Esophagus squamous epithelium (tissue), 5 donors: Measurements from ENCODE around the gene ST6GALNAC3. TPM values are rescaled to one million over a fixed set of nuclear protein-coding genes. Genes with fewer than 3 reads are reported as not detected.

ENCODE experiments used
- DNase-seq: peaks from one replicate; lab custom pipeline; 2025; lab: John Stamatoyannopoulos, UW
- H3K27ac ChIP-seq, 4 donors: fragments of 200-600 bp; sonication (generic); one replicate each; pipeline ENCODE4 v1.5.1; 2016 to 2019; ENCODE audit warnings: mild to moderate bottlenecking in 1 of 4
- H3K27me3 ChIP-seq, 4 donors: fragments of 200-600 bp; sonication (generic); 1 replicate in 3 of 4; 2 replicates in 1 of 4; pipeline versions ENCODE4 v1.5.1 to v1.6.0; 2017 to 2021; ENCODE audit warnings: antibody characterized with exemption in 1 of 4
- H3K36me3 ChIP-seq, 3 donors: fragments of 200-600 bp; sonication (generic); one replicate each; pipeline ENCODE4 v1.5.1; 2016 to 2019
- H3K4me1 ChIP-seq, 3 donors: fragments of 200-600 bp; sonication (generic); one replicate each; pipeline ENCODE4 v1.5.1; 2017 to 2019
- H3K4me3 ChIP-seq, 4 donors: fragments of 200-600 bp; sonication (generic); 1 replicate in 3 of 4; 2 replicates in 1 of 4; pipeline ENCODE4 v1.5.1; 2016 to 2019; ENCODE audit warnings: mild to moderate bottlenecking in 2 of 4, moderate library complexity in 1 of 4
- H3K9me3 ChIP-seq, 3 donors: fragments of 200-600 bp; sonication (generic); one replicate each; pipeline ENCODE4 v1.5.1; 2016 to 2019
- CTCF ChIP-seq, 6 experiments: fragments of 450-650 bp in 4 of 6; fragments of 200-600 bp in 2 of 6; sonication (generic) in 2 of 6; IDR thresholded peaks; one replicate each; pipeline ENCODE4 v1.5.1; 2016 to 2019; ENCODE audit warnings: antibody characterized with exemption in 6 of 6, mild to moderate bottlenecking in 4 of 6, moderate library complexity in 4 of 6
- POLR2A ChIP-seq, 4 donors: fragments of 450-650 bp; IDR thresholded peaks; one replicate each; pipeline ENCODE4 v1.6.1; 2017; ENCODE audit warnings: antibody characterized with exemption in 4 of 4, mild to moderate bottlenecking in 4 of 4, moderate library complexity in 3 of 4
- WGBS, 2 donors: methylation state at CpG; one replicate each; pipeline ENCODE4 v1.1.5; 2018; 5-methylcytosine and 5-hydroxymethylcytosine counted together
- intact Hi-C: fragments of 100-400 bp; cut with DNase I; formaldehyde crosslinking; loops from one replicate; pipeline ENCODE4 v1.15.0; 2022
- total RNA-seq, 4 donors: library from RNA; depleted of rRNA; stranded (reverse); fragments of >200 nt; gene quantifications; one replicate each; pipeline ENCODE4 v1.1.0, GENCODE V29; 2016
- donor health status: DM: yes; HTN: yes; CAD: no.

ST6GALNAC3 gene
- total RNA-seq, 4 donors from 2014 or later: 0.27 to 4.3 (median 2.2) TPM

DNA sequence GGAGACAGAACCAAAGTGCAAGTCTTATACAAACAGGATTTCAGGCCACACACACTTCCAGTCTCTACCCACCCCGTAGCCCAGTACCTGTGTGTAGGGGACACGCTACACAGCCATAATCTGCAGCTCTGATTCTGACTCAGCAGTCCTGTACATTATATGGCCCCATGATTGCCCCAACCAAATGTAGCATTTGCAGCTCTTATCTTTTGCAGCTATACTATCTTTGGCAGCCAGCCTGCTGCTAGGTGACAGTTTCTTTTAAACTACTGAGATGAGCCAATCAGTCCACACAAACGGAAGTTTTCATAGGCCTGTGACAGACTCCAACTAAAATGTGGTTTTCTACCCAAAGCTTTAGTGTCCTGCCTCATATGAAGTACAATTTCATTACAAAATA lies 533.2 kb downstream of the ST6GALNAC3 start:
- H3K9me3 ChIP-seq: no peaks in the 10 kb centered on the region
- intact Hi-C loops: no loop called here
- no peak for DNase-seq
- H3K27ac ChIP-seq: no peak overlapping the region
- H3K36me3 ChIP-seq: no peaks in the 10 kb centered on the region
- H3K4me1 ChIP-seq: no peaks in the 10 kb centered on the region
- TF ChIP-seq CTCF (IDR thresholded peaks at IDR 0.05) (no peak), POLR2A (IDR thresholded peaks at IDR 0.05) (no peak)
- H3K4me3 ChIP-seq: no peak overlapping the region
- 66 to 75% methylated on average over 3 of the region's 3 CpGs for WGBS, 2 donors
- H3K27me3 ChIP-seq: no peaks in the 10 kb centered on the region

DNA sequence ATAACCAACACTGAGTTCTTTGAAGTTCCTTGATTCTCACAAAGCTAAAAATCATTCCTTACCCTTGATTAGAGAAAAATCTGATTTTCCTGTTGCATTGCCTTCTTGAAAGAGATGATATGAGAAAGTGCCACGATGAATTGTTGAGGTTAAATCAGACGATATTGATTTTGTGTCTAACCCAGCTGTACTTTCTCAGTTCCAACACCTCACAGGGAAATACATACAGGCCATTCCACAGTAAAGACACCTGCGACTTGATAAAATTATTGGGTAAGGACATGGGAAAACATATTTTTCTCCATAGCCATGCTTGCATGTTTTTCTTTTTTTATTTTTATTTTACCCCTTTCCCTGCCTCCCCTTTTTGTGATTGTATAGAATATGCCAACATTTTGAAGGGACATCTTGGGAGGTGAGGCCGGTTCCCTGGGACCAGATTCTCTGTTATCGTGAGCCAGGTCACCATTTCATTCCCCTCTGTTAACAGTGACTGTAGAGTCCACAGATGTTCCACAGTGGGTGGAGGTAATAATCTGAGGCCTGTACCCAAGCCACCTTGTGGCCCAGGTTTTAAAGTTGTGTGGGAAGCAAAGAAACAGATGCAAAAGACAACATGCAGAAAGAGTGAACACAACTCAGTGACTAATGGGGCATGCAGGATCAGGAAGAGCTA lies 537.4 kb downstream of the ST6GALNAC3 start:
- no peaks in the 10 kb centered on the region for H3K4me1 ChIP-seq
- TF ChIP-seq POLR2A (IDR thresholded peaks at IDR 0.05) (no peak), CTCF (IDR thresholded peaks at IDR 0.05) (no peak)
- H3K9me3 ChIP-seq: no peaks in the 10 kb centered on the region
- no peak overlapping the region for H3K4me3 ChIP-seq
- intact Hi-C loops: no loop called here
- DNase-seq: no peak
- H3K27ac ChIP-seq: no peak overlapping the region
- no peaks in the 10 kb centered on the region for H3K36me3 ChIP-seq
- no peaks in the 10 kb centered on the region for H3K27me3 ChIP-seq
- 78% methylated on average over 5 of the region's 5 CpGs for WGBS, 2 donors

DNA sequence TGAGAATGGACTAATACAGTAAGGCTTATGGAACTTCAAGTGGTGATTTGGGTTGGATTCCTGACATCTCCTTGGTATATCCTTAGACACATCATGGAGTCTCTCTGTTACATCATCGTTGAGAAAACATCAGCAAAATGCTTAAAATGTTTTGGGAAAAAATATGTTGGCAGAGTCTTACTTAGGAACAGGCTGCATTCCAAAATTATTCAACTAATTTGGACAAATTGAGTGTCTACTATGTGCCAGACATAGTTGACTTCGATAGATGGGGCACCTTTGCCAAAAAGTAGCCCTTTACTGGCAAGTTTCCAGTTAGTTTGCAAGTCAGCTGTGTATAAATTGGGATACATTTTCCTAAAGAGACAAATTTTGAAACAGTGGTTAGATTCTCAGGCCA lies 539.3 kb downstream of the ST6GALNAC3 start:
- Histone ChIP-seq H3K27me3 (no peaks in the 10 kb centered on the region), H3K27ac (no peak overlapping the region), H3K4me1 (no peaks in the 10 kb centered on the region), H3K9me3 (no peaks in the 10 kb centered on the region), H3K36me3 (no peaks in the 10 kb centered on the region), H3K4me3 (no peak overlapping the region)
- DNase-seq: no peak
- TF ChIP-seq CTCF (IDR thresholded peaks at IDR 0.05) (no peak), POLR2A (IDR thresholded peaks at IDR 0.05) (no peak)
- 33 to 50% methylated on average over 2 of the region's 2 CpGs for WGBS, 2 donors
- intact Hi-C loops: no loop called here

DNA sequence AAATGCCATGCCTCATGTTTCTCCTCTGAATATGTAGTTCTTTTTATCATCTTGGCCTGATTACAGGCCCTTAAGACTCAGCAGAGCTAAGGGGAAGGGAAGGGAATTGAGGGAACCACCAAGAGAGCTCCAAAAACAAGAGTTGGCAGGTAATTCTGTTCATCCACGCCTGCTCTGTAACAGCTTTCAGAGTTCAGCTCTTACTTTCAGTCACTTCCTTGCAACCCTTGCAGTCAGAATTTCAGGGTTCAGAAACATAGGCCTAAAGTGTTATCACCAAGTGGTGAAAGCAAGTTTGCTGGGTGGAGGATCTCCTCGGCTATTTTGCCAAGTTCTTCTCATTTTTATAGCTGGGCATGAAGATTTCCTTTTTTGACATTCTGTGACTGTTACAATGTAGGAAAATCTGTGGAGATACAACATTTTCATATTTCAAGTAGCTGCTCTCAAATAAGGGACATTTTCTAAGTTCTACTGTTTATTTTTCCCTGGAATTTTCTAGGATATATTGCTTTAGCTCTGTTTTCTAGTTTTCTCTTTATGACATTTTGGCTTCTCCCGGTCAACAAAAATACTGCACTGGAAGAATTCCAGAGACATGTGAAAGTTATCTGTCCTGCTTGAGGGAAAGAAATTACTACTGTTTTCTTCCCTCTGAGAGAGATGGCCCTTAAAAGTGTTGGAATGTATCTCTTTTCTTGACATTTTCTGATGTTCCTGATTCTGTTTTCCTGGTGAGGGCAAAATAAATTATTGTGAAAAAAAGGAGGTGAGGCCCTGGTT lies 540.9 kb downstream of the ST6GALNAC3 start:
- 65 to 67% methylated on average over 3 of the region's 3 CpGs for whole genome bisulfite sequencing, 2 donors
- intact Hi-C loops: no loop called here
- no peaks in the 10 kb centered on the region for H3K4me1 ChIP-seq
- no peaks in the 10 kb centered on the region for H3K36me3 ChIP-seq
- H3K4me3 ChIP-seq: no peak overlapping the region
- TF ChIP-seq CTCF (IDR thresholded peaks at IDR 0.05): no peak
- no peak for TF ChIP-seq POLR2A (IDR thresholded peaks at IDR 0.05)
- no peaks in the 10 kb centered on the region for H3K27me3 ChIP-seq
- H3K9me3 ChIP-seq: no peaks in the 10 kb centered on the region
- H3K27ac ChIP-seq: no peak overlapping the region
- no peak for DNase-seq

DNA sequence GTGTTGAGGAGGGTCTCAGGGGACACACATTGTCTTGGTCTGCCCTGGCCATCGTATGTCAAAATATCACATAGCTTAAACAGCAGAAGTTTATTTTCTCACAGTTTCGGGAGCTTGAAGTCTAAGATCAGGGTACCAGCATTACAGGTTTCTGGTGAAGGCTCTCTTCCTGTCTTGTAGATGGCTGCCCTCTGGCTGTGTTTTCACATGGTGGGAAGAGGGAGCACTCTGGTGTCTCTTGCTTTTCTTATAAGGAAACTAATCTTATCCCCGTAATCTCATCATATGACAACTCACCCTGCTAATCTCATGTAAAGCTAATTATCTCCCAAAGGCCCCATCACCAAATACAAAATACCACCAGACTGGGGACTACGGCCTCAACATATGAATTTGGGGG lies 545.8 kb downstream of the ST6GALNAC3 start:
- no peaks in the 10 kb centered on the region for H3K9me3 ChIP-seq
- TF ChIP-seq POLR2A (IDR thresholded peaks at IDR 0.05) (no peak), CTCF (IDR thresholded peaks at IDR 0.05) (no peak)
- no peaks in the 10 kb centered on the region for H3K4me1 ChIP-seq
- intact Hi-C loops: no loop called here
- no peaks in the 10 kb centered on the region for H3K36me3 ChIP-seq
- H3K4me3 ChIP-seq: no peak overlapping the region
- H3K27ac ChIP-seq: no peak overlapping the region
- no peak for DNase-seq
- 80 to 82% methylated on average over 4 of the region's 4 CpGs for WGBS, 2 donors
- no peaks in the 10 kb centered on the region for H3K27me3 ChIP-seq
